ENCODE results near the gene APCDD1. TPM values are rescaled to one million over a fixed set of nuclear protein-coding genes. Genes with fewer than 3 reads are reported as not detected.

Gene APCDD1
- total RNA-seq, 1 donor from 2014 or later: 2.6 TPM

- Histone ChIP-seq H3K4me3 (ENCODE audit: low read length in 3 of 3) (no peak overlapping the region), H3K9me3 (ENCODE audit: control insufficient read depth in 3 of 3, low read length in 3 of 3) (no peaks in the 10 kb centered on the region), H3K36me3 (ENCODE audit: control insufficient read depth in 3 of 3, insufficient read depth in 3 of 3, low read length in 3 of 3) (no peaks in the 10 kb centered on the region), H3K27me3 (ENCODE audit: control insufficient read depth in 3 of 3, insufficient read depth in 3 of 3, low read length in 3 of 3) (peaks cover 0 to 3% (median 0%) of the 10 kb centered on the region in 3 donors), H3K4me1 (ENCODE audit: control insufficient read depth in 3 of 3, insufficient read depth in 3 of 3, low read length in 3 of 3) (no peaks in the 10 kb centered on the region), H3K27ac (ENCODE audit: low read depth, low read length) (no peak overlapping the region), H3K9ac (ENCODE audit: low read depth in 1 of 3, low read length in 3 of 3) (no peak overlapping the region)
Observed at GRCh38 chr18:10416065-10416464, 38.4 kb upstream of the APCDD1 start.

GRCh38 chr18:10417191-10417590, 37.2 kb upstream of the APCDD1 start:
- no peak overlapping the region for H3K4me3 ChIP-seq (ENCODE audit: low read length in 3 of 3)
- H3K27me3 ChIP-seq (ENCODE audit: control insufficient read depth in 3 of 3, insufficient read depth in 3 of 3, low read length in 3 of 3): peaks cover 0 to 3% (median 0%) of the 10 kb centered on the region in 3 donors
- H3K9ac ChIP-seq (ENCODE audit: low read depth in 1 of 3, low read length in 3 of 3): no peak overlapping the region
- no peak overlapping the region for H3K27ac ChIP-seq (ENCODE audit: low read depth, low read length)
- H3K9me3 ChIP-seq (ENCODE audit: control insufficient read depth in 3 of 3, low read length in 3 of 3): peaks cover 0 to 2% (median 0%) of the 10 kb centered on the region in 3 donors
- H3K4me1 ChIP-seq (ENCODE audit: control insufficient read depth in 3 of 3, insufficient read depth in 3 of 3, low read length in 3 of 3): no peaks in the 10 kb centered on the region
- H3K36me3 ChIP-seq (ENCODE audit: control insufficient read depth in 3 of 3, insufficient read depth in 3 of 3, low read length in 3 of 3): no peaks in the 10 kb centered on the region

GRCh38 chr18:10417664-10418063, 36.8 kb upstream of the APCDD1 start:
- Histone ChIP-seq H3K9me3 (ENCODE audit: control insufficient read depth in 3 of 3, low read length in 3 of 3) (peaks cover 0 to 2% (median 0%) of the 10 kb centered on the region in 3 donors), H3K4me3 (ENCODE audit: low read length in 3 of 3) (no peak overlapping the region), H3K4me1 (ENCODE audit: control insufficient read depth in 3 of 3, insufficient read depth in 3 of 3, low read length in 3 of 3) (peaks cover 0 to 4% (median 0%) of the 10 kb centered on the region in 3 donors)

GRCh38 chr18:10418836-10419235, 35.6 kb upstream of the APCDD1 start:
- H3K9ac ChIP-seq (ENCODE audit: low read depth in 1 of 3, low read length in 3 of 3): no peak overlapping the region
- no peak overlapping the region for H3K4me3 ChIP-seq (ENCODE audit: low read length in 3 of 3)
- peaks cover 2 to 3% (median 3%) of the 10 kb centered on the region in 3 donors for H3K27me3 ChIP-seq (ENCODE audit: control insufficient read depth in 3 of 3, insufficient read depth in 3 of 3, low read length in 3 of 3)
- no peaks in the 10 kb centered on the region for H3K36me3 ChIP-seq (ENCODE audit: control insufficient read depth in 3 of 3, insufficient read depth in 3 of 3, low read length in 3 of 3)
- peaks cover 0 to 10% (median 0%) of the 10 kb centered on the region in 3 donors for H3K4me1 ChIP-seq (ENCODE audit: control insufficient read depth in 3 of 3, insufficient read depth in 3 of 3, low read length in 3 of 3)
- H3K27ac ChIP-seq (ENCODE audit: low read depth, low read length): no peak overlapping the region
- H3K9me3 ChIP-seq (ENCODE audit: control insufficient read depth in 3 of 3, low read length in 3 of 3): peaks cover 0 to 2% (median 0%) of the 10 kb centered on the region in 3 donors

More at GRCh38 chr18:10417664-10418063, 36.8 kb upstream of the APCDD1 start:
- H3K9ac ChIP-seq (ENCODE audit: low read depth in 1 of 3, low read length in 3 of 3): no peak overlapping the region
- no peak overlapping the region for H3K27ac ChIP-seq (ENCODE audit: low read depth, low read length)
- H3K27me3 ChIP-seq (ENCODE audit: control insufficient read depth in 3 of 3, insufficient read depth in 3 of 3, low read length in 3 of 3): peaks cover 0 to 3% (median 0%) of the 10 kb centered on the region in 3 donors
- H3K36me3 ChIP-seq (ENCODE audit: control insufficient read depth in 3 of 3, insufficient read depth in 3 of 3, low read length in 3 of 3): no peaks in the 10 kb centered on the region

GRCh38 chr18:10419420-10420103, 34.9 kb upstream of the APCDD1 start:
- H3K4me1 ChIP-seq (ENCODE audit: control insufficient read depth in 3 of 3, insufficient read depth in 3 of 3, low read length in 3 of 3): peaks cover 0 to 10% (median 0%) of the 10 kb centered on the region in 3 donors
- H3K9me3 ChIP-seq (ENCODE audit: control insufficient read depth in 3 of 3, low read length in 3 of 3): peaks cover 0 to 2% (median 0%) of the 10 kb centered on the region in 3 donors
- H3K27ac ChIP-seq (ENCODE audit: low read depth, low read length): no peak overlapping the region
- H3K4me3 ChIP-seq (ENCODE audit: low read length in 3 of 3): no peak overlapping the region
- H3K9ac ChIP-seq (ENCODE audit: low read depth in 1 of 3, low read length in 3 of 3): no peak overlapping the region
- no peaks in the 10 kb centered on the region for H3K36me3 ChIP-seq (ENCODE audit: control insufficient read depth in 3 of 3, insufficient read depth in 3 of 3, low read length in 3 of 3)
- peaks cover 2 to 3% (median 3%) of the 10 kb centered on the region in 3 donors for H3K27me3 ChIP-seq (ENCODE audit: control insufficient read depth in 3 of 3, insufficient read depth in 3 of 3, low read length in 3 of 3)

- Histone ChIP-seq H3K36me3 (ENCODE audit: control insufficient read depth in 3 of 3, insufficient read depth in 3 of 3, low read length in 3 of 3) (no peaks in the 10 kb centered on the region), H3K27me3 (ENCODE audit: control insufficient read depth in 3 of 3, insufficient read depth in 3 of 3, low read length in 3 of 3) (peaks cover 0 to 3% (median 3%) of the 10 kb centered on the region in 3 donors), H3K4me3 (ENCODE audit: low read length in 3 of 3) (no peak overlapping the region), H3K9me3 (ENCODE audit: control insufficient read depth in 3 of 3, low read length in 3 of 3) (peaks cover 0 to 2% (median 0%) of the 10 kb centered on the region in 3 donors), H3K4me1 (ENCODE audit: control insufficient read depth in 3 of 3, insufficient read depth in 3 of 3, low read length in 3 of 3) (peaks cover 0 to 10% (median 0%) of the 10 kb centered on the region in 3 donors), H3K27ac (ENCODE audit: low read depth, low read length) (no peak overlapping the region), H3K9ac (ENCODE audit: low read depth in 1 of 3, low read length in 3 of 3) (no peak overlapping the region)
Observed at GRCh38 chr18:10420561-10421352, 33.7 kb upstream of the APCDD1 start.

GRCh38 chr18:10421859-10422258, 32.6 kb upstream of the APCDD1 start:
- no peak overlapping the region for H3K9ac ChIP-seq (ENCODE audit: low read depth in 1 of 3, low read length in 3 of 3)
- no peak overlapping the region for H3K27ac ChIP-seq (ENCODE audit: low read depth, low read length)
- H3K4me3 ChIP-seq (ENCODE audit: low read length in 3 of 3): no peak overlapping the region
- no peaks in the 10 kb centered on the region for H3K36me3 ChIP-seq (ENCODE audit: control insufficient read depth in 3 of 3, insufficient read depth in 3 of 3, low read length in 3 of 3)
- peaks cover 0 to 2% (median 0%) of the 10 kb centered on the region in 3 donors for H3K9me3 ChIP-seq (ENCODE audit: control insufficient read depth in 3 of 3, low read length in 3 of 3)
- peaks cover 0 to 3% (median 3%) of the 10 kb centered on the region in 3 donors for H3K27me3 ChIP-seq (ENCODE audit: control insufficient read depth in 3 of 3, insufficient read depth in 3 of 3, low read length in 3 of 3)
- H3K4me1 ChIP-seq (ENCODE audit: control insufficient read depth in 3 of 3, insufficient read depth in 3 of 3, low read length in 3 of 3): peaks cover 0 to 10% (median 0%) of the 10 kb centered on the region in 3 donors

- peaks cover 0 to 3% (median 3%) of the 10 kb centered on the region in 3 donors for H3K27me3 ChIP-seq (ENCODE audit: control insufficient read depth in 3 of 3, insufficient read depth in 3 of 3, low read length in 3 of 3)
- no peak overlapping the region for H3K27ac ChIP-seq (ENCODE audit: low read depth, low read length)
- H3K36me3 ChIP-seq (ENCODE audit: control insufficient read depth in 3 of 3, insufficient read depth in 3 of 3, low read length in 3 of 3): no peaks in the 10 kb centered on the region
- peaks cover 0 to 10% (median 0%) of the 10 kb centered on the region in 3 donors for H3K4me1 ChIP-seq (ENCODE audit: control insufficient read depth in 3 of 3, insufficient read depth in 3 of 3, low read length in 3 of 3)
- no peak overlapping the region for H3K9ac ChIP-seq (ENCODE audit: low read depth in 1 of 3, low read length in 3 of 3)
- no peak overlapping the region for H3K4me3 ChIP-seq (ENCODE audit: low read length in 3 of 3)
- H3K9me3 ChIP-seq (ENCODE audit: control insufficient read depth in 3 of 3, low read length in 3 of 3): peaks cover 0 to 2% (median 0%) of the 10 kb centered on the region in 3 donors
Observed at GRCh38 chr18:10422731-10423130, 31.7 kb upstream of the APCDD1 start.

- H3K36me3 ChIP-seq (ENCODE audit: control insufficient read depth in 3 of 3, insufficient read depth in 3 of 3, low read length in 3 of 3): no peaks in the 10 kb centered on the region
- no peak overlapping the region for H3K4me3 ChIP-seq (ENCODE audit: low read length in 3 of 3)
- peaks cover 0 to 3% (median 3%) of the 10 kb centered on the region in 3 donors for H3K27me3 ChIP-seq (ENCODE audit: control insufficient read depth in 3 of 3, insufficient read depth in 3 of 3, low read length in 3 of 3)
- no peak overlapping the region for H3K9ac ChIP-seq (ENCODE audit: low read depth in 1 of 3, low read length in 3 of 3)
- H3K27ac ChIP-seq (ENCODE audit: low read depth, low read length): no peak overlapping the region
- peaks cover 0 to 10% (median 0%) of the 10 kb centered on the region in 3 donors for H3K4me1 ChIP-seq (ENCODE audit: control insufficient read depth in 3 of 3, insufficient read depth in 3 of 3, low read length in 3 of 3)
- peaks cover 0 to 2% (median 0%) of the 10 kb centered on the region in 3 donors for H3K9me3 ChIP-seq (ENCODE audit: control insufficient read depth in 3 of 3, low read length in 3 of 3)
Observed at GRCh38 chr18:10424585-10425307, 29.7 kb upstream of the APCDD1 start.

Data from skeletal muscle tissue (tissue), 4 donors.